OCI-LY3 (cell line): ENCODE measurements around the gene SETD7.

Source experiments
- H2AFZ ChIP-seq: fragments of 200-600, 300-600 bp; shearing (Covaris generic); 2 replicates; pipeline ENCODE4 v1.6.0; 2014; ENCODE audit warnings: antibody characterized with exemption, low read depth, low read length
- H3K27ac ChIP-seq: fragments of 200-600, 300-600 bp; sonication (generic); 2 replicates; pipeline ENCODE4 v1.5.1; 2014; ENCODE audit warnings: mild to moderate bottlenecking, low read length, moderate library complexity, mixed read lengths
- H3K27me3 ChIP-seq: fragments of 200-600, 300-600 bp; sonication (generic); 2 replicates; pipeline ENCODE4 v1.6.1; 2014; ENCODE audit warnings: low read depth, low read length, mixed read lengths
- H3K36me3 ChIP-seq: fragments of 200-600, 300-600 bp; sonication (generic); replicated peaks from 2 replicates; pipeline ENCODE3; 2014; ENCODE audit warnings: low read depth, low read length, mixed read lengths
- H3K4me1 ChIP-seq: fragments of 300-600, 200-600 bp; sonication (generic); 2 replicates; pipeline ENCODE4 v1.6.1; 2014; ENCODE audit warnings: low read length, mixed read lengths
- H3K4me2 ChIP-seq: fragments of 200-600, 300-600 bp; sonication (generic); 2 replicates; pipeline ENCODE4 v1.6.1; 2014; ENCODE audit warnings: low read length, mixed read lengths
- H3K4me3 ChIP-seq: fragments of 300-600, 200-600 bp; sonication (generic); 2 replicates; pipeline ENCODE4 v1.5.1; 2014; ENCODE audit warnings: antibody characterized with exemption, mild to moderate bottlenecking, low read length, moderate library complexity
- H3K79me2 ChIP-seq: fragments of 300-600, 200-600 bp; shearing (Covaris generic); 2 replicates; pipeline ENCODE4 v1.6.1; 2014; ENCODE audit warnings: mild to moderate bottlenecking, low read length, mixed read lengths
- H3K9ac ChIP-seq: fragments of 300-600, 200-600 bp; shearing (Covaris generic); 2 replicates; pipeline ENCODE4 v1.6.0; 2014; ENCODE audit warnings: mild to moderate bottlenecking, low read length, moderate library complexity
- H3K9me3 ChIP-seq: fragments of 200-600, 300-600 bp; shearing (Covaris generic); 2 replicates; pipeline ENCODE4 v1.6.1; 2014; ENCODE audit warnings: low read length, mixed read lengths; ENCODE audit not compliant: insufficient read depth
- H4K20me1 ChIP-seq: fragments of 200-600, 300-600 bp; sonication (generic); 2 replicates; pipeline ENCODE4 v1.6.1; 2016; ENCODE audit warnings: low read length, mixed read lengths; ENCODE audit not compliant: insufficient read depth
- CTCF ChIP-seq: fragments of 200-600, 300-600 bp; sonication (generic); IDR thresholded peaks from 2 replicates; pipeline ENCODE4 v1.5.1; 2014; ENCODE audit warnings: antibody characterized with exemption, low read length, low read depth
- EZH2phosphoT487 ChIP-seq: fragments of 200-600 bp; shearing (Covaris generic); IDR thresholded peaks from 2 replicates; pipeline ENCODE4 v1.6.1; 2018; ENCODE audit warnings: antibody characterized with exemption, mixed run types, low read depth

Gene SETD7

GRCh38 chr4:139484783-139485311 is 71.2 kb downstream of the SETD7 start:
- Histone ChIP-seq H3K4me1 (no peaks in the 10 kb centered on the region), H3K36me3 (no peaks in the 10 kb centered on the region), H3K9ac (no peak overlapping the region), H3K9me3 (no peaks in the 10 kb centered on the region), H2AFZ (no peak overlapping the region), H4K20me1 (no peaks in the 10 kb centered on the region), H3K4me2 (no peak overlapping the region), H3K27ac (no peak overlapping the region), H3K27me3 (no peaks in the 10 kb centered on the region), H3K4me3 (no peak overlapping the region), H3K79me2 (no peaks in the 10 kb centered on the region)
- TF ChIP-seq CTCF, result no peak
- no peak for TF ChIP-seq EZH2phosphoT487

- H3K9ac ChIP-seq, result no peak overlapping the region
- H4K20me1 ChIP-seq, result no peaks in the 10 kb centered on the region
- no peaks in the 10 kb centered on the region for H3K79me2 ChIP-seq
- H3K9me3 ChIP-seq, result no peaks in the 10 kb centered on the region
- H3K4me2 ChIP-seq, result no peak overlapping the region
- no peaks in the 10 kb centered on the region for H3K27me3 ChIP-seq
- no peak overlapping the region for H3K27ac ChIP-seq
- TF ChIP-seq EZH2phosphoT487, result no peak
- TF ChIP-seq CTCF, result no peak
- H2AFZ ChIP-seq, result no peak overlapping the region
- H3K4me3 ChIP-seq, result no peak overlapping the region
- peaks cover 9% of the 10 kb centered on the region for H3K4me1 ChIP-seq
- no peaks in the 10 kb centered on the region for H3K36me3 ChIP-seq
Measured at GRCh38 chr4:139483000-139483399, 73.0 kb downstream of the SETD7 start.

GRCh38 chr4:139481465-139481864 is 74.6 kb downstream of the SETD7 start:
- Histone ChIP-seq H3K27me3 (no peaks in the 10 kb centered on the region), H3K9me3 (no peaks in the 10 kb centered on the region), H3K4me1 (peaks cover 9% of the 10 kb centered on the region), H3K79me2 (no peaks in the 10 kb centered on the region), H3K9ac (no peak overlapping the region), H3K4me2 (no peak overlapping the region), H3K27ac (no peak overlapping the region), H3K4me3 (no peak overlapping the region), H3K36me3 (no peaks in the 10 kb centered on the region), H2AFZ (no peak overlapping the region), H4K20me1 (no peaks in the 10 kb centered on the region)
- no peak for TF ChIP-seq EZH2phosphoT487
- no peak for TF ChIP-seq CTCF

GRCh38 chr4:139476363-139476762 is 79.7 kb downstream of the SETD7 start:
- Histone ChIP-seq H3K27me3 (no peaks in the 10 kb centered on the region), H3K79me2 (no peaks in the 10 kb centered on the region), H3K4me3 (no peak overlapping the region), H3K9ac (no peak overlapping the region), H3K4me1 (peaks cover 16% of the 10 kb centered on the region), H3K4me2 (no peak overlapping the region), H2AFZ (no peak overlapping the region), H3K36me3 (peaks cover 18% of the 10 kb centered on the region), H4K20me1 (no peaks in the 10 kb centered on the region), H3K9me3 (0 out of 2 replicates have a peak, but pooled peaks cover 3% of the 10 kb centered on the region), H3K27ac (no peak overlapping the region)
- TF ChIP-seq EZH2phosphoT487 (no peak), CTCF (no peak)
